CD4-positive, alpha-beta T cell treated with Interleukin-1 beta for 1 hour (primary cell): ENCODE data around the gene PRRX1.

ENCODE experiments used
- DNase-seq, 2 donors: peaks; one replicate each; pipeline ENCODE4 v3.0.0-alpha.2; 2020 to 2022

PRRX1 gene

GRCh38 chr1:170723518-170723917 is 59.6 kb downstream of the PRRX1 start:
- no peak for DNase-seq

GRCh38 chr1:170725326-170725725 is 61.4 kb downstream of the PRRX1 start:
- no peak for DNase-seq

GRCh38 chr1:170727963-170728362 is 64.0 kb downstream of the PRRX1 start:
- no peak for DNase-seq

GRCh38 chr1:170729225-170730002 is 65.5 kb downstream of the PRRX1 start:
- DNase-seq = no peak

- DNase-seq = no peak
Measured at GRCh38 chr1:170730014-170730413, 66.1 kb downstream of the PRRX1 start.

- no peak for DNase-seq
Measured at GRCh38 chr1:170730438-170730837, 66.5 kb downstream of the PRRX1 start.

GRCh38 chr1:170731566-170732251 is 67.8 kb downstream of the PRRX1 start:
- no peak for DNase-seq

GRCh38 chr1:170732252-170732588 is 68.3 kb downstream of the PRRX1 start:
- DNase-seq = no peak

- no peak for DNase-seq
Measured at GRCh38 chr1:170734412-170735175, 70.7 kb downstream of the PRRX1 start.

GRCh38 chr1:170735366-170736263 is 71.7 kb downstream of the PRRX1 start:
- DNase-seq = no peak

- no peak for DNase-seq
Measured at GRCh38 chr1:170739803-170740202, 75.9 kb downstream of the PRRX1 start.

GRCh38 chr1:170741678-170742077 is 77.7 kb downstream of the PRRX1 start:
- DNase-seq = no peak

- no peak for DNase-seq
Measured at GRCh38 chr1:170742600-170742999, 78.7 kb downstream of the PRRX1 start.

- no peak for DNase-seq
Measured at GRCh38 chr1:170743083-170743482, 79.2 kb downstream of the PRRX1 start.

- DNase-seq = no peak
Measured at GRCh38 chr1:170749549-170749948, 85.6 kb downstream of the PRRX1 start.

GRCh38 chr1:170749959-170750358 is 86.0 kb downstream of the PRRX1 start:
- DNase-seq = no peak

GRCh38 chr1:170755795-170756194 is 91.9 kb downstream of the PRRX1 start:
- DNase-seq = no peak

- DNase-seq = no peak
Measured at GRCh38 chr1:170758992-170759391, 95.1 kb downstream of the PRRX1 start.

- no peak for DNase-seq
Measured at GRCh38 chr1:170765279-170765678, 101.3 kb downstream of the PRRX1 start.

GRCh38 chr1:170765712-170766330 is 101.9 kb downstream of the PRRX1 start:
- no peak for DNase-seq

- DNase-seq = no peak
Measured at GRCh38 chr1:170768929-170769328, 105.0 kb downstream of the PRRX1 start.

- DNase-seq = no peak
Measured at GRCh38 chr1:170769691-170770090, 105.8 kb downstream of the PRRX1 start.
